GM12878 (cell line): ENCODE results near the gene ZNF791. TPM values are rescaled to one million over a fixed set of nuclear protein-coding genes. Genes with fewer than 3 reads are reported as not detected.
A peak's percentile ranks its signal among the peaks of the same experiment; 100 is the strongest.

Experiments used
- ATAC-seq: fragments of 200-7000 bp; cut with Tn5 transposase; 3 replicates; pipeline ENCODE4 v1.9.1; 2020; ENCODE audit warnings: mild to moderate bottlenecking, moderate library complexity
- BruUV-seq: library from RNA; stranded (reverse); fragments of 400-500 nt; replicated peaks from 2 replicates; lab custom pipeline; 2021; lab: Mats Ljungman, UMichigan
- CTCF ChIA-PET: fragments of 300-600 bp; sonication (Branson Sonifier 250); formaldehyde crosslinking; extraction: SDS; loops from one replicate; lab custom pipeline; 2021; ENCODE audit warnings: inconsistent platforms; lab: Yijun Ruan, JAX
- POLR2A ChIA-PET: fragments of 350-600 bp; formaldehyde crosslinking; extraction: SDS; loops from one replicate; lab custom pipeline; 2021; ENCODE audit warnings: inconsistent platforms; lab: Charles Lee
- RAD21 ChIA-PET: fragments of 300-600 bp; sonication (Branson Sonifier 250); formaldehyde crosslinking; loops from one replicate; lab custom pipeline; 2023; ENCODE audit warnings: antibody characterized with exemption; ENCODE audit not compliant: unreplicated experiment; lab: Charles Lee
- SMC1A ChIA-PET: fragments of 300-600 bp; sonication (Branson Sonifier 250); formaldehyde crosslinking; loops from one replicate; lab custom pipeline; 2023; ENCODE audit not compliant: unreplicated experiment, uncharacterized antibody; lab: Charles Lee
- DNase-seq: peaks from one replicate; pipeline ENCODE4 v3.0.0-alpha.2; 2011; ENCODE audit warnings: low read depth, low spot score
- FAIRE-seq: peaks from 3 replicates; lab custom pipeline; 2011; peaks lifted over from hg19 to GRCh38; lab: Jason Lieb, UNC
- H2AFZ ChIP-seq: 2 replicates; pipeline ENCODE4 v1.6.0; 2011; ENCODE audit warnings: low read depth, low read length, control low read depth; ENCODE audit not compliant: control insufficient read depth
- H3K27ac ChIP-seq: 2 replicates; pipeline ENCODE4 v1.5.1; 2011; ENCODE audit warnings: control low read depth; ENCODE audit not compliant: control insufficient read depth, insufficient read depth
- H3K27me3 ChIP-seq, 2 experiments: replicated peaks in 1 of 2; 2 replicates each; pipeline versions ENCODE4 v1.6.0 to v1.6.1; 2011; ENCODE audit warnings: low read length in 1 of 2; ENCODE audit not compliant: control insufficient read depth in 2 of 2, insufficient read depth in 2 of 2
- H3K36me3 ChIP-seq, 2 experiments: 2 replicates each; pipeline ENCODE4 v1.5.1; 2011; ENCODE audit warnings: low read length in 1 of 2; ENCODE audit not compliant: control insufficient read depth in 2 of 2, insufficient read depth in 2 of 2
- H3K4me1 ChIP-seq: 2 replicates; pipeline ENCODE4 v1.6.1; 2011; ENCODE audit warnings: mild to moderate bottlenecking, low read length, moderate library complexity, mixed read lengths; ENCODE audit not compliant: control insufficient read depth, insufficient read depth
- H3K4me2 ChIP-seq: 2 replicates; pipeline ENCODE4 v1.6.0; 2011; ENCODE audit warnings: control low read depth; ENCODE audit not compliant: control insufficient read depth, insufficient read depth
- H3K4me3 ChIP-seq: fragments of 200-600 bp; sonication (generic); 2 replicates; pipeline ENCODE4 v1.5.1; 2016
- H3K79me2 ChIP-seq: 2 replicates; pipeline ENCODE4 v1.6.0; 2011; ENCODE audit warnings: low read length; ENCODE audit not compliant: control insufficient read depth, insufficient read depth
- H3K9ac ChIP-seq: 2 replicates; pipeline ENCODE4 v1.8.0; 2011; ENCODE audit warnings: low read length, control low read depth, mixed read lengths; ENCODE audit not compliant: control insufficient read depth, insufficient read depth
- H3K9me3 ChIP-seq: replicated peaks from 3 replicates; pipeline ENCODE4 v1.5.1; 2011; ENCODE audit warnings: mild to moderate bottlenecking, low read length; ENCODE audit not compliant: control insufficient read depth, insufficient read depth
- H4K20me1 ChIP-seq: 2 replicates; pipeline ENCODE4 v1.6.0; 2011; ENCODE audit not compliant: control insufficient read depth, insufficient read depth
- ATF7 ChIP-seq: fragments of 450-650 bp; IDR thresholded peaks from 2 replicates; pipeline ENCODE4 v1.6.1; 2016; ENCODE audit warnings: low read depth, mild to moderate bottlenecking
- DPF2 ChIP-seq: fragments of 450-650 bp; IDR thresholded peaks from 2 replicates; pipeline ENCODE4 v1.6.1; 2017; ENCODE audit warnings: mild to moderate bottlenecking
- EED ChIP-seq: sonication (generic); IDR thresholded peaks from 2 replicates; pipeline ENCODE4 v1.6.1; 2016; ENCODE audit warnings: antibody characterized with exemption, low read depth
- ELK1 ChIP-seq: IDR thresholded peaks from 2 replicates; pipeline ENCODE4 v1.6.1; 2012; ENCODE audit warnings: low read depth, low read length, improper control_type of control experiment
- PRDM15 ChIP-seq: fragments of 450-650 bp; formaldehyde crosslinking; IDR thresholded peaks from 2 replicates; pipeline ENCODE4 v1.4.0; 2020; ENCODE audit warnings: mild to moderate bottlenecking, moderate library complexity
- RFX5 ChIP-seq: IDR thresholded peaks from 2 replicates; pipeline ENCODE4 v1.6.1; 2011; ENCODE audit warnings: low read depth, low read length, improper control_type of control experiment
- SIX5 ChIP-seq: IDR thresholded peaks from 2 replicates; pipeline ENCODE4 v1.6.1; 2011; ENCODE audit warnings: mild to moderate bottlenecking, low read depth, low read length, moderate library complexity; ENCODE audit not compliant: severe bottlenecking
- STAT3 ChIP-seq: IDR thresholded peaks from 2 replicates; pipeline ENCODE4 v1.6.1; 2011; ENCODE audit warnings: low read depth, low read length, improper control_type of control experiment
- ZBTB33 ChIP-seq: fragments of 450-650 bp; IDR thresholded peaks from 2 replicates; pipeline ENCODE4 v1.6.1; 2017; ENCODE audit warnings: mild to moderate bottlenecking
- ZSCAN29 ChIP-seq: fragments of 450-650 bp; IDR thresholded peaks from 2 replicates; pipeline ENCODE4 v1.6.1; 2017; ENCODE audit warnings: mild to moderate bottlenecking, moderate library complexity
- WGBS: methylation state at CpG from one replicate; pipeline ENCODE4 v1.1.6; 2016; ENCODE audit warnings: low lambda C conversion rate; ENCODE audit not compliant: insufficient replicate concordance, insufficient coverage; ENCODE audit errors: missing lambda C conversion rate; 5-methylcytosine and 5-hydroxymethylcytosine counted together
- in situ Hi-C: fragments of 300-500 bp; cut with MboI; formaldehyde crosslinking; loops from 9 replicates; pipeline ENCODE4 v1.14.3; 2018; ENCODE audit warnings: mixed read lengths
- intact Hi-C: fragments of 100-400 bp; cut with micrococcal nuclease; formaldehyde crosslinking; loops from one replicate; pipeline ENCODE4 v1.14.2; 2022; ENCODE audit not compliant: unreplicated experiment
- polyA plus RNA-seq, 11 experiments: library from polyadenylated mRNA; depleted of rRNA in 4 of 11; unstranded in 6 of 11; stranded (reverse) in 5 of 11; fragments of >200 nt; fragmentation: Nextera tagmentation in 4 of 11; fragmentation: Illumina TruSeq in 1 of 11; extraction: Ambion mirVana in 4 of 11; extraction: Trizol in 1 of 11; gene quantifications; 1 replicate in 1 of 11; 2 replicates in 10 of 11; pipeline versions ENCODE4 v1.2.1 to v1.2.3, GENCODE V29; 2011 to 2016; ENCODE audit warnings: inconsistent platforms in 2 of 11, missing spikeins in 2 of 11, low read depth in 1 of 11
- total RNA-seq, 4 experiments: library from RNA; depleted of rRNA in 3 of 4; stranded (reverse); fragments of >200 nt in 3 of 4; fragmentation: Illumina TruSeq in 1 of 4; extraction: Trizol in 1 of 4; gene quantifications; 2 replicates each; pipeline versions ENCODE4 v1.2.1 to v1.2.3, GENCODE V29; 2013 to 2021
- TF ChIP-seq, protein P1 (sequence below): IDR thresholded peaks from 2 replicates; pipeline ENCODE4 v1.6.1; 2011; ENCODE audit warnings: borderline replicate concordance, low read depth, mild to moderate bottlenecking, moderate library complexity, mixed read lengths, low read length; ENCODE audit not compliant: insufficient read depth; ENCODE audit errors: extremely low read length
- TF ChIP-seq, protein P2 (sequence below): fragments of 150-350 bp; IDR thresholded peaks from 2 replicates; pipeline ENCODE4 v1.6.1; 2014; ENCODE audit warnings: mild to moderate bottlenecking, low read depth, low read length

ZNF791 gene
- total and polyA plus RNA-seq, 10 of the 15 experiments (the other 5 are each of a cell fraction or from before 2014, with no cell fraction given), result 7.5 to 24.0 (median 11.8) TPM

DNA sequence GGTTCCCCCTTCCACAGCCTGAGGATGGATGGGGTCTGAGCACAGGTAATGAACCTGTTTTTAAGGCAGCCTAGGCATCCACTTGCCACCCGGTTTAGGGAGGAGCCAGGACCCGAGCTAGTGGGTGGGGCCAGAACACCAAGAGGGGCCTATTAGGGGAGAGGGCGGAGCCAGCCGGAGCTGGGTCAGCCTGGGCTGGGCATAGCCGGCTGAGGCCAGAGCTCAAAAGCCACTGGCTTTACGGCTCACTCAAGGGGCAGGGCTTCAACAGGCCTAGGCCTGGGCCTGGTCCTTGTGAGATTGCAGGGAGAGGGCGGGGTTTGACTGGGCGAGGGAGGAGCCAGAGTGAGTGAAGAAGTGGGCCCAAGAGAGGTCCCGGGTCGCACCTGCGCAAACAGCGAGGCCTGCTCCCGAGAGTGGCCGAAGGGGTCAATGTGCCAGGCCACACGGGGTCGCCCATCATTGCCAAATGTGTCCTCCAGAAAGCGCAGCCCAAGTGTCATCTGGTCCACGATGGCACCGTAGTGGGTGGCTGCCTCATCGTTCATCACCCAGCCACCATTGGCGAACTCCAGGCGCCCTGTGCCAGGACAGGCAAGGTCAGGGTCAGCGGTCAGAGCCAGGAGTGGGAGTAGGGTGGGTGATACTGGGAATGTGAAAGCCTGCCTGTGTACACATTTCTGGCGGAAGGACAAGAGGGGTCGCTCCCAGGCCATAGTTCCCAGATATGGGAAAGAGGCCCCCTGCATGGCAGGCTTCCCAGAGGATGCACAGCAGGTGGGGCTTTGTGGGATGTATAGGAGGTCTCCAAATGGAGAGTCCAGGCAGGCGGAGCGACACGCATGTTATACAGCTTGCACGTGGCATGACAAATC is 53.9 kb downstream of the ZNF791 start:
- ChIA-PET POLR2A (interaction anchor here (0.5 to 2.3 kb wide), 4 partner anchors 50 to 634 kb away, joined by 3 to 15 read pairs (median 4); partner anchors contain the start of genes ZNF490 and ZNF791), RAD21 (interaction anchor here (0.6 to 1.8 kb wide), 3 partner anchors 72 to 1236 kb away, joined by 4 read pairs; partner anchors contain the start of gene GET3), SMC1A (interaction anchor here (1.1 to 2.4 kb wide), 3 partner anchors 13 to 54 kb away, joined by 3 to 10 read pairs (median 8); partner anchors contain the start of genes ZNF490 and ZNF791), CTCF (interaction anchor here (1.0 to 3.6 kb wide), 4 partner anchors 13 to 105 kb away, joined by 3 to 13 read pairs (median 8); no protein-coding TSS in a partner anchor)
- Histone ChIP-seq H3K4me3 (peak overlapping the region; percentile 24; the same call in 1 of the 2 replicates), H2AFZ (peak overlapping the region; percentile 56; the same call in 1 of the 2 replicates), H3K9me3 (no peaks in the 10 kb centered on the region), H3K4me1 (peaks cover 22% of the 10 kb centered on the region), H3K36me3 (peaks cover 18 to 26% of the 10 kb centered on the region in 2 experiments), H4K20me1 (no peaks in the 10 kb centered on the region), H3K9ac (peak overlapping the region; percentile 81), H3K4me2 (peak overlapping the region; percentile 99), H3K27me3 (no peaks in the 10 kb centered on the region), H3K27ac (peak overlapping the region; percentile 92), H3K79me2 (peaks cover 41% of the 10 kb centered on the region)
- no peak for FAIRE-seq
- no peak for DNase-seq
- WGBS, result 59% methylated on average over 24 of the region's 29 CpGs
- peak; percentile 36 for ATAC-seq
- in situ Hi-C loops, result no loop called here
- BruUV-seq, result no TSS peak
- intact Hi-C loops, result loop anchor here (2.0 kb wide), 1 partner anchor 52 kb away; no protein-coding TSS in a partner anchor
- TF ChIP-seq ZBTB33, result no peak
- no peak for TF ChIP-seq EED
- no peak for TF ChIP-seq SIX5
- no peak for TF ChIP-seq ZSCAN29
- no peak for TF ChIP-seq STAT3
- TF ChIP-seq DPF2, result 0 out of 2 replicates have a peak, but pooled peaks have one; percentile 21
- no peak for TF ChIP-seq ATF7
- TF ChIP-seq PRDM15 (CRISPR knock-in tag), result no peak
- TF ChIP-seq, protein P1, sequence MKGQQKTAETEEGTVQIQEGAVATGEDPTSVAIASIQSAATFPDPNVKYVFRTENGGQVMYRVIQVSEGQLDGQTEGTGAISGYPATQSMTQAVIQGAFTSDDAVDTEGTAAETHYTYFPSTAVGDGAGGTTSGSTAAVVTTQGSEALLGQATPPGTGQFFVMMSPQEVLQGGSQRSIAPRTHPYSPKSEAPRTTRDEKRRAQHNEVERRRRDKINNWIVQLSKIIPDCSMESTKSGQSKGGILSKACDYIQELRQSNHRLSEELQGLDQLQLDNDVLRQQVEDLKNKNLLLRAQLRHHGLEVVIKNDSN, result no peak
- no peak for TF ChIP-seq ELK1
- TF ChIP-seq RFX5, result no peak
- TF ChIP-seq, protein P2, sequence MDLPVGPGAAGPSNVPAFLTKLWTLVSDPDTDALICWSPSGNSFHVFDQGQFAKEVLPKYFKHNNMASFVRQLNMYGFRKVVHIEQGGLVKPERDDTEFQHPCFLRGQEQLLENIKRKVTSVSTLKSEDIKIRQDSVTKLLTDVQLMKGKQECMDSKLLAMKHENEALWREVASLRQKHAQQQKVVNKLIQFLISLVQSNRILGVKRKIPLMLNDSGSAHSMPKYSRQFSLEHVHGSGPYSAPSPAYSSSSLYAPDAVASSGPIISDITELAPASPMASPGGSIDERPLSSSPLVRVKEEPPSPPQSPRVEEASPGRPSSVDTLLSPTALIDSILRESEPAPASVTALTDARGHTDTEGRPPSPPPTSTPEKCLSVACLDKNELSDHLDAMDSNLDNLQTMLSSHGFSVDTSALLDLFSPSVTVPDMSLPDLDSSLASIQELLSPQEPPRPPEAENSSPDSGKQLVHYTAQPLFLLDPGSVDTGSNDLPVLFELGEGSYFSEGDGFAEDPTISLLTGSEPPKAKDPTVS, result no peak
